Activated naive CD4-positive, alpha-beta T cell treated with anti-CD3 and anti-CD28 coated beads, Interleukin-2, amount 10 ng/mL, durations not matched to agents 5 hours and 36 hours (primary cell): Measurements from ENCODE around the gene TBC1D3G. TPM values are rescaled to one million over a fixed set of nuclear protein-coding genes. Genes with fewer than 3 reads are reported as not detected.

ENCODE experiments used
- total RNA-seq, 2 experiments: library from RNA; stranded (reverse); gene quantifications; one replicate each; pipeline ENCODE4 v1.2.3, GENCODE V29; 2021

The TBC1D3G gene
- not detected for total RNA-seq

DNA sequence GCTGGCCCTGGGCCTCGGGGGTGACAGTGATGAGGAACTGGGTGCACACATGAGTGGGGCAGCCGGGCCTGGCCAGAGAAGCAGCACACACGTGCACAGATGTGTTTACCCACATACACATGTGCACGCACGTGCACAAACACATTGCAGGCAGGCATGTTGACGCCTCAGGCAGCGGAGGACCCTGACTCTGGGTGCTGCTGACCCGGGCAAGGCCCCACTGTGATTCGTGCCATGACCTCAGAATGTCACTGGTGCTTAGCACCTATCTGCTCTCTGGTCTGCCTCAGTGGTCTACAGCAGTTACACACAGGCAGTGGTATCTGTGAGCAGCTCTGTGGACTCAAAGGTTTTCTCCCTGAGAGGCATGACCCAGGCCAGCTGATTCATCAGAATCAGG, at the start of gene TBC1D3G:
TBC1D3G (plus strand) TSS at position 301 of the 400 bp plus-strand sequence. CDS start 1,528 bp downstream, outside the sequence.

Other genes starting within 250 kb of the TBC1D3G start
- 1 to 10 TPM; 7.3 to 8.8 TPM for gene CCL3, start 233.7 kb upstream of the TBC1D3G start, total RNA-seq
- gene CCL4, start 220.1 kb upstream of the TBC1D3G start, total RNA-seq = 1 to 10 TPM; 3.1 to 3.6 TPM
- gene TBC1D3B, start 147.2 kb upstream of the TBC1D3G start, total RNA-seq = 1 to 10 TPM; 8.1 to 8.4 TPM
- under 1 TPM in 1 of 2 experiments, not detected in 1; 0.28 TPM for gene CCL3L1, start 127.1 kb upstream of the TBC1D3G start, total RNA-seq
- gene CCL4L2, start 112.8 kb upstream of the TBC1D3G start, total RNA-seq = not detected
- under 1 TPM; 0.17 to 0.18 TPM for gene TBC1D3I, start 59.3 kb upstream of the TBC1D3G start, total RNA-seq
- under 1 TPM in 1 of 2 experiments, not detected in 1; 0.30 TPM for gene TBC1D3H, start 64.6 kb downstream of the TBC1D3G start, total RNA-seq
- gene ZNHIT3, start 162.8 kb downstream of the TBC1D3G start, total RNA-seq = 10 to 100 TPM; 45.3 to 46.4 TPM
- gene MYO19, start 211.0 kb downstream of the TBC1D3G start, total RNA-seq = 10 to 100 TPM; 90.3 to 95.4 TPM
- 10 to 100 TPM; 10.4 to 10.8 TPM for gene PIGW, start 211.1 kb downstream of the TBC1D3G start, total RNA-seq
- 100 to 1,000 TPM; 104 to 108 TPM for gene GGNBP2, start 221.0 kb downstream of the TBC1D3G start, total RNA-seq